H1 (cell line): ENCODE results near the gene XIRP1. TPM values are rescaled to one million over a fixed set of nuclear protein-coding genes. Genes with fewer than 3 reads are reported as not detected.

Experiments used
- CHD2 ChIP-seq: IDR thresholded peaks from 2 replicates; pipeline ENCODE4 v1.6.1; 2012; ENCODE audit warnings: low read length, improper control_type of control experiment
- CTBP2 ChIP-seq: IDR thresholded peaks from 2 replicates; pipeline ENCODE4 v1.7.0; 2011; ENCODE audit warnings: borderline replicate concordance, mild to moderate bottlenecking, moderate library complexity, mixed read lengths, low read length; ENCODE audit not compliant: insufficient read depth, insufficient read length
- EP300 ChIP-seq, 2 experiments: IDR thresholded peaks; 1 replicate in 1 of 2; 2 replicates in 1 of 2; pipeline ENCODE4 v1.6.1; 2011 to 2012; ENCODE audit warnings: low read depth in 2 of 2, low read length in 2 of 2, mild to moderate bottlenecking in 2 of 2, borderline replicate concordance in 1 of 2, inconsistent platforms in 1 of 2, moderate library complexity in 1 of 2
- EZH2 ChIP-seq: fragments of 200-600 bp; sonication (generic); IDR thresholded peaks from 2 replicates; pipeline ENCODE4 v1.7.1; 2012; ENCODE audit warnings: low read depth, mild to moderate bottlenecking, moderate library complexity, low read length, inconsistent platforms; ENCODE audit not compliant: severe bottlenecking
- GTF2F1 ChIP-seq: IDR thresholded peaks from 2 replicates; pipeline ENCODE4 v1.6.1; 2012; ENCODE audit warnings: low read depth, low read length, improper control_type of control experiment, borderline replicate concordance
- JUND ChIP-seq: IDR thresholded peaks from 2 replicates; pipeline ENCODE4 v1.6.1; 2011; ENCODE audit warnings: mild to moderate bottlenecking, improper control_type of control experiment, low read length
- MAX ChIP-seq: IDR thresholded peaks from 2 replicates; pipeline ENCODE4 v1.6.1; 2012; ENCODE audit warnings: inconsistent platforms
- polyA plus RNA-seq, 7 experiments: library from polyadenylated mRNA; depleted of rRNA in 3 of 7; stranded (reverse) in 5 of 7; unstranded in 2 of 7; fragments of >200 nt in 5 of 7; fragments of 200-250 nt in 2 of 7; gene quantifications; 1 replicate in 5 of 7; 2 replicates in 1 of 7; 4 replicates in 1 of 7; pipeline versions ENCODE4 v1.2.1 to v1.2.3, GENCODE V29; 2011 to 2013; ENCODE audit warnings: missing spikeins in 2 of 7, mixed read lengths in 2 of 7
- total RNA-seq: library from RNA; stranded (reverse); fragmentation: NEBNext Ultra II Directional; extraction: Animal tissue kit (Norgen Biotek cat#: 25700); gene quantifications from 2 replicates; pipeline ENCODE4 v1.2.1, GENCODE V29; 2021

Gene XIRP1
- total and polyA plus RNA-seq, 2 of the 8 experiments (the other 6 are each of a cell fraction or from before 2014, with no cell fraction given) = not detected

GRCh38 chr3:39188271-39189149 is 3.9 kb downstream of the XIRP1 start (continued):
- no peak for TF ChIP-seq CTBP2
- no peak for TF ChIP-seq JUND
- no peak for TF ChIP-seq MAX
- no peak for TF ChIP-seq CHD2
- no peak for TF ChIP-seq EP300 (IDR thresholded peaks at IDR 0.05; ENCODE audit: borderline replicate concordance in 1 of 2, low read depth in 2 of 2, low read length in 2 of 2)
- no peak for TF ChIP-seq EZH2
- TF ChIP-seq GTF2F1 = no peak
